Hepatic stellate cell (primary cell): ENCODE data around the gene RCSD1.

Source experiments
- DNase-seq: peaks from one replicate; pipeline ENCODE4 v3.0.0; 2011; ENCODE audit warnings: low spot score

Gene RCSD1

GRCh38 chr1:167618366-167618765, 11.7 kb upstream of the RCSD1 start:
- DNase-seq, result no peak

GRCh38 chr1:167618789-167619188, 11.2 kb upstream of the RCSD1 start:
- DNase-seq, result no peak

- DNase-seq, result no peak
These were observed 10.0 kb upstream of the RCSD1 start for GRCh38 chr1:167620002-167620401.

- no peak for DNase-seq
These were observed 8.2 kb upstream of the RCSD1 start for GRCh38 chr1:167621780-167622313.

GRCh38 chr1:167623951-167624350, 6.1 kb upstream of the RCSD1 start:
- no peak for DNase-seq

GRCh38 chr1:167625040-167625823, 4.8 kb upstream of the RCSD1 start:
- no peak for DNase-seq

GRCh38 chr1:167627615-167627864, 2.5 kb upstream of the RCSD1 start:
- no peak for DNase-seq

GRCh38 chr1:167627865-167628641, 2.0 kb upstream of the RCSD1 start:
- DNase-seq, result no peak

- DNase-seq, result no peak
These were observed 1.1 kb upstream of the RCSD1 start for GRCh38 chr1:167628741-167629515.

GRCh38 chr1:167630568-167631385, 745 bp downstream of the RCSD1 start:
- no peak for DNase-seq

GRCh38 chr1:167631386-167631935, 1.4 kb downstream of the RCSD1 start:
- DNase-seq, result no peak

GRCh38 chr1:167631936-167632614, 2.0 kb downstream of the RCSD1 start:
- DNase-seq, result no peak

- no peak for DNase-seq
These were observed 3.4 kb downstream of the RCSD1 start for GRCh38 chr1:167633258-167633944.

GRCh38 chr1:167634435-167634834, 4.4 kb downstream of the RCSD1 start:
- DNase-seq, result no peak

GRCh38 chr1:167635156-167635648, 5.2 kb downstream of the RCSD1 start:
- DNase-seq, result peak; percentile 43

- no peak for DNase-seq
These were observed 5.9 kb downstream of the RCSD1 start for GRCh38 chr1:167635941-167636340.

- no peak for DNase-seq
These were observed 8.0 kb downstream of the RCSD1 start for GRCh38 chr1:167638064-167638463.

- DNase-seq, result no peak
These were observed 10.0 kb downstream of the RCSD1 start for GRCh38 chr1:167640051-167640450.

GRCh38 chr1:167641786-167642500, 11.9 kb downstream of the RCSD1 start:
- no peak for DNase-seq

- DNase-seq, result no peak
These were observed 12.4 kb downstream of the RCSD1 start for GRCh38 chr1:167642501-167642826.
